HTERT RPE-1 (cell line): ENCODE measurements around the gene ASCL3.
"Not testable (repeated sequence)": the region's sequence is repeated elsewhere in the genome, so short reads cannot be mapped to it uniquely, and the experiment has no call there.

ENCODE experiments used
- in situ Hi-C: fragments of 300-500 bp; cut with MboI; formaldehyde crosslinking; loops from 4 replicates; pipeline ENCODE4 v1.14.3; 2020; ENCODE audit warnings: low sequenced_read_pairs

The ASCL3 gene, protein sequence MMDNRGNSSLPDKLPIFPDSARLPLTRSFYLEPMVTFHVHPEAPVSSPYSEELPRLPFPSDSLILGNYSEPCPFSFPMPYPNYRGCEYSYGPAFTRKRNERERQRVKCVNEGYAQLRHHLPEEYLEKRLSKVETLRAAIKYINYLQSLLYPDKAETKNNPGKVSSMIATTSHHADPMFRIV

DNA sequence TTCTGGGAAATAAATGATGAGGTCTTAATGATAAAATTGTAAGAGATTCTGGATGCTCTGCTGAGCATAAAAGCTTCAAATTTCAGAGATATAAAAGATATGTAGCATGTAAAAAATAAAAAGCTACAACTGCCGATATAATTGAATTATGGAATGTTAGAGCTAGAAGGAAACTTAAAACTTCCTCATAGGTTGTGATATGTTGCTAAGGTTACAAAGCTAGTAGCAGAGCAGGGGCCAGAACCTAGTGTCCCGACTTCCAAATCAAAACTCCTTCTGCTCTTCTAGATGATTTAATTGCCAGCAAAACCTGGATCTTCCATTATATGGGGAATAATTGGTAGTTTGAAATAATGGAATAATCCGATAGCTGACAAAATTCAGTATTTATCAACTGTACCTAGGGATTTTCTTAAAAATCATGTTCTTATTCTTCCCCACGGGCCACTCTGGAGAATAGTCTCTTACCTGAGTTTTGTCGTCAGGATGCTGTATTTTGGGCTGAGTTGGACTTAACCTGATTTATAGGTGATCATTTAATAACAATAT, at the start of gene ASCL3:
TSS of gene ASCL3 (minus strand) at position 499 of the 549 bp plus-strand sequence. CDS start 4,855 bp downstream, outside the sequence.
- in situ Hi-C loops, result no loop called here

DNA sequence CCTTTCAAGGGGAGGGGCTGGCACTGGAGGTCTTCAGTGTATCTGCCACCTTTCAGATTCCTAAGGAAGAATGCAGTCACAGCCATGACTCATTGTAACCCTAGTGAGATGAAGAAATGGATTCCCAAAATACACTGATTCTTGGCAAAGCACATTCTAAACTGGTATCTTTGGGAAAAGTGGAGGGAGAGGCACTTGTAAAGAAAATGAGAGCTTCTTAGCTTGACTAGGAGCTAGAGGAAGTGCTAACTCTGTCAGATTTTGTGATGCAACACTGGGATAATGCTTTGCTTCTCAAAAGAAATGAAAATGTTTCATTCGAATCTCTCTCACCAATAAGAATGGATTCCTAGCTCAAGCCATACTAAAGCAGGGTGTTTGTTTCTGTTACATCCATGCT, 46.6 kb upstream of the ASCL3 start:
- in situ Hi-C loops, result no loop called here

DNA sequence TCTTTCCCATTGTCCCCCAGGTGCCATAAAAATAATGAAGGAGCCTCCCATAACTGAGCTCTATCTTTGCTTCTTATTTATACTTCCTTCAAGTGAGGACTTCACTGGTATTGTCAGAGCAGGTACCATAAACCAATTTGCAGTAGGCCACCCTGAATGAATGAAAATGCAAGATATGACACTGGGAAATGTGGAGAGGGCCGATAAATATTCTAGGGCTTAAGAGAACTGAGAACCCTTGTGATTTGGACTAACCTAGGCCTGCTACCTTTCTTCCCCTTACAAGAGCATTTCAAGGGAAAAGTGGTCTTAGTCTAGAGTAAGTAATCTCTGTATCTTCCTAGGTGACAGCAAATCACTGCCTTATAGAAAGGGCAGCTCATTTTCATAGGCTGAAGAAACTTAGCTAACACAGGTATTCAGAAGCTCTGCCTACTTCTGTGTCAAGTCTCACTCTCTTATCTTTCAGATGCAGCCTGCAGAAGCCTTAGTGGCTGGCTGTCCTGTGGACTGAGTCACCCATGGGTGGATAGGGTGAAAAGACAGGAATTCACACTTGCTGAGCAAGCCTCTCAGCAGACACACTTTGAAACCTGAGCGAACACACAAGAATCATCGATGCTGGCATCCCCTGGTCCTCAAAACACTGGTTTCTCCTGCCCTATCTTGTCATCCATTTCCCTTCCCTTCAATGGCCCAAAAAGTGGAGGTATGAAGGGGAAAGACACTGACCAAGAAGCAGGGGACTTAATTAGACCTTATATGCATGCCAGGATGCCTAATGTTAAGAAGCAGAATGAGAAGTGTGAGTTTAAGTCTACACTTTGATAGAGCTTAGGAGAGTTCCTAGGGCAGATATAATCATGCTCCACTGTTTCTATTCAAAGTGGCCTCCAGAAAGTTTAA, 45.8 kb upstream of the ASCL3 start:
- in situ Hi-C loops, result no loop called here

DNA sequence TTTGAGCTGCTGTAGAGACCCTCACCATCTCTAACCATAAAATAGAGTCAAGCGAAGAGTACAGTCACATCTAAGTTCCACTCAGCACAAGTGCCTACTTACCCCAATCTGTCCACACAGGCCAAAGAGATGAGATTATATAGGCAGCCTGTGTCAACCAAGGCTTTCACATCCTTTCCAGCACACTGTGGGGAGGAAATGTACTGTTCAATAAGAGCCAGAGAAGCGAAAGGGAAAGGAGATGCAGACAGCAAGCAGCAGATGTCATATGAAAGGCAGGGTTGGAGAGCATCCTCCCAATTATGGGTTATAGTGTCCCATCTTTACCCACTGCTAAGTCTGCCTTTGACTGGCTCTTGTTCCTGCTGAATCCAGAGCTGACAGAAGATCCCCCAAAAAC, 44.6 kb upstream of the ASCL3 start:
- in situ Hi-C loops, result no loop called here

DNA sequence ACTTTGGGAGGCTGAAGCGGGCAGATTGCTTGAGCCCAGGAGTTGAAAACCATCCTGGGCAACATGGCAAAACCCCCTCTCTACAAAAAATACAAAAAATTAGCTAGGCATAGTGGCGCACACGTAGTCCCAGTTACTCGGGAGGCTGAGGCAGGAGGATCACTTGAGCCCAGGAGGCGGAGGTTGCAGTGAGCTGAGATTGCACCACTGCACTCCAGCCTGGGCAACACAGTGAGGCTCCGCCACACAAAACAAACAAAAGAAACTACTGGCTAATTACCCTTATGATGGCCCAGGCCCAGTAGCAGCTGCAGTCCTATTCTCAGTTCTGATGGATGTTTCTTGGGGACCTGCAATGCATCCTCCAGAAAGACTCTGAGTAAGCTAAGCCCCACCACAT, 44.0 kb upstream of the ASCL3 start:
- in situ Hi-C loops, result not testable (repeated sequence)

DNA sequence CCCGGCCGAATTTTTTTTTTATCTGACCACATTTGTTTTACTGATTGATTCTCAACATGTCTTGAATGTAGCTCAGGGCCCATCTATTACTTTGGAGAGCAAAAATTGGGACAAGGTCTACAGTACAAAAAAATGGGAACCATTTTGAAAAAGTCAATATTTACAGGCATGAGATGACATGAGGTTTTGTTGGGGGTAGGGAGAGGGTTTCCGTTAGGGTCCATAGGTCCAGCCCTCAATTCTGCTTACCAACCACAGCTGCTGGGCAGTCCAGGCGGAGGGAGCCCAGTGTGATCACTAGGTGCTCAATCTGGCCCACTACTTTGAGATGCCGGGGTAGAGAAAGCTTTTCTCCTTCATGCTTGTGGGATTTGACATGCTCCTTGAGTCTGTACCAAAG, 42.6 kb upstream of the ASCL3 start:
- in situ Hi-C loops, result no loop called here

DNA sequence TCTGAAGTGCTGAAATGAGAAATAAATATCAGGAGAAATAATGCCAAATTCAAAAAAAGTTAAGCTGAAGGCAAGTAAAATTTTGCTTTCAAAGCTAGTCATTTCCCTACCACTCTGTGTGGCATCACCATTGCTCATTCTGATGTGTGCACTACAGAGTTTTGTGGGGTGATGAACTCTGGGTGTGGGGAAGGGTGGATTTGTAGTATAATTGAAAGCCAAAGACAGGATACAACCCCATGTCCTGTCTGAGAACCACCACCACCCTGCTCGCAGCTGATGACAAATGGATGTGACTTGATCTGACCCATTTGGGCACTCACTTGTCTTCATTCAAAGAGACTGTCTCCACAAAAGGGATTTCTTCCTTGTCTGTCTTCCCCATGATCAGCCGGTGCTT, 40.7 kb upstream of the ASCL3 start:
- in situ Hi-C loops, result no loop called here

DNA sequence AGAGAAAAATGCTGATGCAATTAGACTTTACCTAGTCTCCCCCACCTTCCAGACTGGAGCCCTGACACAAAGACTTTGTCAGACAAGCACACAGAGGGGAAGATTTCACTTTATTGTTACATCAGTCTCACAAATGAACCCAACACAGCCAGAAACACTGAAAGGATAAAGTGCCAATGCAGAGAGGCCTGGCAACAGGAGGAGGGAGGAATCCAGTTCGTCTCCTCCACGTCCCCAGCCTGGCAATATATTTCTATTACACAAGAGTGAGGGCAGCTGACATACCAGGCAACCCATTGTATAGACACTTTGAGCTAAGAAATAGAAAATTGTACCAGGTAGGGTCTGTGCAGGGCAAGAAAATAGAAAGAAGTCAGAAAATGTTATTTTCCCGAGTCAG, 37.7 kb upstream of the ASCL3 start:
- in situ Hi-C loops, result no loop called here

DNA sequence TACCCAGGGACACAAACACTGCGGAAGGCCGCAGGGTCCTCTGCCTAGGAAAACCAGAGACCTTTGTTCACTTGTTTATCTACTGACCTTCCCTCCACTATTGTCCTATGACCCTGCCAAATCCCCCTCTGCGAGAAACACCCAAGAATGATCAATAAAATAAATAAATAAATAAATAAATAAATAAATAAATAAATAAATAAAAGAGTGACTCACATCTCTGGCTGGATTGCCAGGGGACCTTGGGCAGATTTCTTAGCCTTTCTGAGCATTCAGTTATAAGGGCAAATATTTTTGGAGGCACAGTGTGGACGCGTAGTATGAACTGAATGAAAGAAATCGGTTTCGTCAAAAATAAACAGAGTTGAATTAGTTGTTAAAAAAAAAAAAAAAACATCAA, 36.5 kb upstream of the ASCL3 start:
- in situ Hi-C loops, result not testable (repeated sequence)

DNA sequence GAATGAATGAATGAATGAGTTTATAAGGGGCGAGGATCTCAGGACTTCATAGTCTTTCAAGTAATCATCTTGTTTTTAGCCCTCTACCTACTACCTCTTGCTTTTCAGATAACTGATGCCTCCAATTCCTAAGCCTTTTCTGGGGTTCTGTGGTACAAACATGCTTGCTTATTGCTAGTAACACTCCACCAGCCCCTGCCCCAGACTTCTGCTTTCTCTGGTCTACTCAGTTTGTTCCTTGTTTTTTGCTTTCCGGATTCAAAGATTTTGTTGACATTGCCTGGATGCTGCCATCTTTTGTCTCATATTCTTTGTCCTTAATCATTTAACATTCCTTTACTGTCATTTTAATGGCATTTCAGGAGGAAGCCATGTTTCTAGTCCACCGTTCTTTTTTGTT, 30.3 kb upstream of the ASCL3 start:
- in situ Hi-C loops, result no loop called here

DNA sequence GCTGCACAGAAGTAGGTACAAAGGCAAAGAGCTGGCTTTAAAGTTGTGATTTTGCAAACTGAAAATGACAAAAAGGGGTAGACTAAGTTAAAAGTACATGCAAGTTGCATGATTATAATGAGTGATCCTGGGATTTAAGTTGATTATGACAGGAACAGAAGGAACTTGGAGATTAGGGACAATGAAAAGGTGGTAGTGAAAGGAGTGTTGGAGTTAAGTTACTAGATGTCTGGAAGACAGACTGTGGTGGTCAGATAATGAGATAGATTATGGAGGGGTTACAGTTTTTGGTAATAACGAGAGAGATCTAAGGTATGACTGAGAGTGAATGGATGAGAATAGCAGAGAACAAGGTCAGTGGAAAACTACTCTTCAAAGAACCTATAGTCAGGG, 29.1 kb upstream of the ASCL3 start:
- in situ Hi-C loops, result no loop called here

DNA sequence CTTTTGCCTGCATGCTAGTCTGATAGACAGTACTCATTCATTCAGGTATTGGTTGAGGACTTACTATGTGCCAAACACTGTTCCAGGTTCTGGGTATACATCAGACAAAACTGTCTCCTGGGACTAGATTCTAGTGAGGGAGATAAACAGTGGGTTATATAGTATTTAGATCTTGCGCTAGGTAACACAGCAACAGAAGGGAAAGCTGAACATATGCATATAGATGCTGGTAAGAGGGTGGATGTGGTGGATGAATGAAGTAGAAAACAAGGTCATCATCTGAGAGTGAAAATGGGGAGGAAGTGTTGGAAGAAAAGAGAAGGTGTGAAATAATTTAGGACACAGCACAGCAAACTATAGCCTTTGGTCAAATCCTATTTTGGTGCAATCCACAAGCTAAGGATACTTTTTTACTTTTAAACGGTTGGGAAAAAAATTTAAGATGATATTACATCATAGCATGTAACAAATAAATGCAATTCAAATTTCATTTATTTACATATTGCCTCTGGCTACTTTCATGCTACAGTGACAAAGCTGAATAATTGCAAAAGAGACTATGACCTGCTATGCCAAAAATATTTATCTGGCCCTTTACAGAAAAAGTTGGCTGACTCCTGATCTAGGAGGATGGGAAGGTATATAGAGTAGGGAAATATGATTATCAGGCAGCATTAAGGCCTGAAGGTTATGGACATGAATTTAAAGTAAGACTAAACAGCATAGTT, 28.5 kb upstream of the ASCL3 start:
- in situ Hi-C loops, result no loop called here

DNA sequence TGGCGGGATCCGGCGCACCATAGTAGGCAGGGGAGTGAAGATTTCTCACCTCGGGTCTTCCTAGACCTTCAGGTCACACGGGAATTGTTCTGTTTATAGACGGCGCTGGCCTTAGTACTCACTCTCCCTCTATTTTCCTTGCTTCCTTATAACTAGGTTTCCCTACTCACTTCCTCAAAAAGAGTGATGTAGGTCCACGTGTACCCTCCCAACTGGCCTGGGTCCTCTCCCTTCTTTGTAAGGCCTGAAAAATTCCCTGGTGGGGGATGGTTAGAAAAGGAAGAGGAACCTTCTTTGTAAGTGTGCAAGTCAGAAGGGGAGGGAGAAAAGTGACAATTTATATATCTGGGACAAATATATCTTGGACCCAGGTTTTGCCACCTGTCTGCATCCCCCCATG, 24.4 kb upstream of the ASCL3 start:
- in situ Hi-C loops, result no loop called here

DNA sequence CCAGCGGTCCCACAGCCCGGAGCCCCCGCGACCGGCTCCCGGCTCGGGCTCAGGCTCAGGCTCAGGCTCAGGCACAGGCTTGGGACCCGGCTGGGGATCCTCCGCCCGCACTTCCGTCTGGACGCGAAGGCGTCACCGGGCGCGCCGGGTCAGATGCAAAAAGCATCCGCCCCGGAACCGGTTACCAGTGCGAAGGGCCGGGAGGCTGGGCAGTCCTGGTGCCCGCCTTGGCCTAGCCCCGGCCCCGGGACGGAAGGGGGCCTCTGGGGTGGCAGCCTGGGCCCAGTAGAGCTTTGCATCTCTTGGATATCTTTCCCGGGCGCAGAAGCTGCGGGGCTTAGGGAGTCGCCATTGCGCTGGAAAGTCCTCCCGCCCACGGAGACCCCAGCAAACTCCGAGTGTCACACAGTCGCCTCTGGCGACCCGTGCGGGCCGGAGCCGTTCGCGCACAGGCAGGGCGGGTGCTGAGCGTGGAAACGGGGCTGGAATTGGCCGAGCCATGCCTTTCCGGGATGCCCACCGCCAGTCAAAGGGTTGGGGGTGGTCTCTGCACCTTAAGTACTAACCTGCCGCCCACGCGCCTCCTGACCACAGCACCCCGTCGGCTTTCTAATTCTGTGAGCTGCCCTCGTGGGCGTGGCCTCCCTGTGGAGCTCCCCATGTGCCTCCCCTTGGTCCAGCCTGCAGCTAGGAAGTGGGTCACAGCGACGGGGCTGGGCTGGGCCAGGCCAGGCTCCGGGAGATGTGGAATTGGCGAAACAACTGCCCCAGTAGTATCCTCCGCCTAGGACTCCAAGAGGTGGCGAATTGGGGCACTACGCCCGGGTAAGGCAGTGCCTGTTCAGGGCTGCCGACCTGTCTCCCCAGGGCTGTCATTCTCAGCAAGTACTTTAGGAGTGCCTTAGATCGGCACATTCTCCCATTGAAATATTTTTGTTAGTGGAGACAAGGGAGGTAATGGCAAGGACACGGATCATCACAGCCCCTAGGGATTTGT, 21.8 kb upstream of the ASCL3 start, which contains the start of gene TMEM9B:
TSS of gene TMEM9B (minus strand) at position 119 of the 997 bp plus-strand sequence. CDS start 129 bp downstream, outside the sequence.
- in situ Hi-C loops, result no loop called here

DNA sequence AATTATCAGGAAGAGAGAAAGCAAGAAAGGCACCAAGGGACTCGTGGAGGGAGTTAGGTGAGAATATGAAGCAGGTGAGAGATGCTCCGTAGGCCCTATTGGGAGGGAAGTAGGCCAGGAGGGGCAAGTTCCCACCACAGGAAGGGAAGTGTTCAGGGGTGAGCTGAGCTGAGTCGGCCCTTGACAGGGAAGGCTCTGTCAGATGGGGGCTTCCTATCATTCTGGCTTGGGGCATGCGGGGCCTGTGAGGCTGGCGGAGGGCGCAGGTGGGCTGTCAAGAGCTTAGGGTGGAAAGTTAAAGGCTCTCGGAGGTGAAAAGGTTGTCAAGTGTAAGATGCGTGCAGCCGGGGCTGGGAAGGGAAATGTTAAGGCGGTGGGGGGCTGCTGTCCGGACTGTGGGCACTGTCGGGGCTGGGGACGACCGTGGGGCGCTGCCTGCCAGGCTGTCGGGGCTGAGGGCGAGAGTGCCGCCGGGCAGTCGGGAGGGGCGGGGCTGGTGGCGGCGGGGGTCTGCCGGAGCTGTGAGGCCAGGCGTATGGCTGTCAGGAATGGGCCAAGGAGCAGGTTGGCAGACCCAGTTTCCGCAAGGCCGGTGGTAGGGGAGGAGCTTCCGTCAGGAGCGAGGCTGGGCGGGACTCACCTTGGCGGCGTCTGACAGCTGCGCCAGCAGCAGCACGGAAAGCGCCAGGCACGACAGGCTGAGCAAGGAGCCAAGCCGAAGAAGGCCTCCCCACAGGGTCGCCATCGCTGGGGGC, 20.9 kb upstream of the ASCL3 start:
- in situ Hi-C loops, result no loop called here

DNA sequence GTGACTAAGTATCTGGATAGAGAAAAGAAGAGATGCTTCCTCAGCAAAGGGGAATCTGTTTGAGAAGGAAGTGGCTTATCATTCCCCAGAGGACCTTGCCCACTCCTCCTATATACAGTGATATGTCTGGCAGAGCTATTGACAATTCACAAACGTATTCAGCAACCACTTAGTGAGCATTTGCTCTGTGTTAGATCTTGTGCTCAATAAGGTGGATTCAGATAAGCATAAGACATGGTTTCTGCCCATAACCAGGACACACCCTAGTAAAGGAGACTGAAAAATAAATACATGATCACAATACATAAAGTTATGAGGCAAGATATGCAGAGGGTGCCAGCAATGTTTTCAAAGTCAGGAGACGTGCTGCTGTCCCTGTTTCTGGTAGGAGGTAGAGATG, 20.0 kb upstream of the ASCL3 start:
- in situ Hi-C loops, result no loop called here

DNA sequence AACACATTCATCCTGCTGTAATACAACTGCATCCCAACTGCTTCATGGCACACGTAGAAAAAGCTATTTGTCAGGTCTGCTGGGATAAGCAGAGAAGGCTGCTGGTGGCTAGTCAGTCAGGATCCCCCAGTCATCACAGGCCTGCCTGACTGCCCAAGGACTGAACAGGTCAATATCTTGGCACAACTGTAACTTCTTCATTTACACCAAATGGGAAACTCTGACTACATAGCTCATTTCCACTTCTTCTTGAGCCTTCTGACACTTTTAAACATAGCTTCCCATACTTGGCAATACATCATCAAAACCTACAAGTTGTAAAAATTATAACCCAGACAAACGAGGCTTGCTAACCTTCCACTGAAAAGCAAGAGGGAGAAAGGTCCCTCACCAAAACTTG, 18.6 kb upstream of the ASCL3 start:
- in situ Hi-C loops, result no loop called here

DNA sequence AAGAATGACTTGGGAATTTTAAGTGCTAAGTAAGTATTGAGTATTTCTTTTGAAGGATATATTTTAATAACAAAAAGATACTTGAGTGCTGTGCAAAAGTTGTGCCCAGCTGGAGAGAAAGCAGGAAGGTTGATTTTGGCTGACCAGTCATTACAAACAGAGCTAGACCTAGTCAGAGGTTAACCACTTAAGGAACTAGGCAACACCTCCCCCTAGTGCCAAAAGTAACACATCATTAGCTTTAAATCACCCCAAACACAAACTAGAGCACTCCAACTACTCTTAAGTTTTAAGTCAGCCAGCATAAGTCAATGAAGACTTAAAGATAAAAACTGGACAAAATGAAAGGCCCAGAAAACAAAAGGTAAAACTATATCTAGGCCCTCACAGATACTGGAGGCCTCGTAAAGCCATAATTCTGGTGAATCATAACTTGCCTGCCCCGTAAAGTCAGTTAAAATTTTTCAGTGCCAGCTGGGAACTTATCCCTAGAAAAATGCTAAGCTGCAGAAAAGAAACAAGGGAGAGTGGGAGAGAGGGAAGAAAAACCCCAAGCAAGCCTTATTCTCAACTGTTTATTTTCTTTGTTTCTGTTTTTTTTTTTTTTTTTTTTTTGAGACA, 16.8 kb upstream of the ASCL3 start:
- in situ Hi-C loops, result no loop called here

DNA sequence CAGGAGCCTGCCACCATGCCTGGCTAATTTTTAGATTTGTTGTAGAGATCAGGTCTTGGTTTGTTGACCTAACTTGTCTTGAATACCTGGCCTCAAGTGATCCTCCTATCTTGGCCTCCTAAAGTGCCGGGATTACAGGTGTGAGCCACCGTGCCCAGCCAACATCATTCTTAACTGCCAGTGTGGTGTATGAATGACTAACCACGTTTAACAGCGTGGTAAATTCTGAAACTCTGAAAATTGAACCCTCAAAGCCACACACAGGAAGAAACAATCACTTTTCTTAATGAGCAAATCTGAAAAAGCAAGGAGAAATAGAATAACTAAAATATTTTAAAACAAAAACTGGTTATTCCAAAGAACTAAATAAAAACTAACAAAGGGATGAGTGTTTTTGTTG, 14.0 kb upstream of the ASCL3 start:
- in situ Hi-C loops, result no loop called here
